ENCODE data around the gene PRR35. TPM values are rescaled to one million over a fixed set of nuclear protein-coding genes. Genes with fewer than 3 reads are reported as not detected.

Gene PRR35
- under 1 TPM in 1 of 3 donors, not detected in 2; 0.20 TPM for polyA plus RNA-seq

GRCh38 chr16:560204-560700 is at the start of gene PRR35:
PRR35 (plus strand) TSS chr16:560394; CDS start chr16:563295, 2,901 bp downstream.
- WGBS, 3 donors, result 0 to 3% (median 2%) methylated on average over 25 to 84 of the region's 84 CpGs
- H3K27ac ChIP-seq (ENCODE audit: low read depth, low read length), result no peak within 1 kb of the TSS

- H3K27ac ChIP-seq (ENCODE audit: low read depth, low read length), result no peak overlapping the region
- WGBS, 3 donors, result 85 to 96% (median 95%) methylated on average over 6 of the region's 6 CpGs
Observed at GRCh38 chr16:512802-513201, 47.4 kb upstream of the PRR35 start.

- no peak overlapping the region for H3K27ac ChIP-seq (ENCODE audit: low read depth, low read length)
- WGBS, 3 donors, result 83 to 87% (median 86%) methylated on average over 10 of the region's 10 CpGs
Observed at GRCh38 chr16:513950-514349, 46.2 kb upstream of the PRR35 start.

GRCh38 chr16:515175-515938 is 44.8 kb upstream of the PRR35 start:
- WGBS, 3 donors, result 92 to 93% (median 93%) methylated on average over 45 of the region's 45 CpGs
- H3K27ac ChIP-seq (ENCODE audit: low read depth, low read length), result no peak overlapping the region

GRCh38 chr16:515939-516226 is 44.3 kb upstream of the PRR35 start:
- H3K27ac ChIP-seq (ENCODE audit: low read depth, low read length), result no peak overlapping the region
- WGBS, 3 donors, result 97 to 98% (median 97%) methylated on average over 10 to 11 of the region's 11 CpGs

- WGBS, 3 donors, result 92 to 97% (median 95%) methylated on average over 8 of the region's 8 CpGs
- no peak overlapping the region for H3K27ac ChIP-seq (ENCODE audit: low read depth, low read length)
Observed at GRCh38 chr16:516301-516700, 43.9 kb upstream of the PRR35 start.

- 79 to 93% (median 90%) methylated on average over 9 of the region's 9 CpGs for WGBS, 3 donors
Observed at GRCh38 chr16:518858-519257, 41.3 kb upstream of the PRR35 start.

GRCh38 chr16:519425-519824 is 40.8 kb upstream of the PRR35 start:
- 89 to 93% (median 93%) methylated on average over 19 of the region's 19 CpGs for WGBS, 3 donors
- no peak overlapping the region for H3K27ac ChIP-seq (ENCODE audit: low read depth, low read length)

More at GRCh38 chr16:518858-519257, 41.3 kb upstream of the PRR35 start:
- H3K27ac ChIP-seq (ENCODE audit: low read depth, low read length), result no peak overlapping the region

- no peak overlapping the region for H3K27ac ChIP-seq (ENCODE audit: low read depth, low read length)
- 92 to 95% (median 95%) methylated on average over 35 of the region's 35 CpGs for whole genome bisulfite sequencing, 3 donors
Observed at GRCh38 chr16:519841-520687, 40.1 kb upstream of the PRR35 start.

GRCh38 chr16:520847-521246 is 39.3 kb upstream of the PRR35 start:
- H3K27ac ChIP-seq (ENCODE audit: low read depth, low read length), result no peak overlapping the region
- 93 to 97% (median 94%) methylated on average over 12 to 13 of the region's 13 CpGs for WGBS, 3 donors

- no peak overlapping the region for H3K27ac ChIP-seq (ENCODE audit: low read depth, low read length)
- 76 to 84% (median 80%) methylated on average over 33 to 34 of the region's 34 CpGs for WGBS, 3 donors
Observed at GRCh38 chr16:521381-522210, 38.6 kb upstream of the PRR35 start.

GRCh38 chr16:522320-523096 is 37.7 kb upstream of the PRR35 start:
- no peak overlapping the region for H3K27ac ChIP-seq (ENCODE audit: low read depth, low read length)
- WGBS, 3 donors, result 71 to 76% (median 76%) methylated on average over 23 of the region's 23 CpGs

- 93 to 94% (median 93%) methylated on average over 22 of the region's 22 CpGs for WGBS, 3 donors
Observed at GRCh38 chr16:523097-523741, 37.0 kb upstream of the PRR35 start.

GRCh38 chr16:524274-525040 is 35.7 kb upstream of the PRR35 start:
- 80 to 82% (median 81%) methylated on average over 23 to 24 of the region's 24 CpGs for WGBS, 3 donors
- H3K27ac ChIP-seq (ENCODE audit: low read depth, low read length), result no peak overlapping the region

More at GRCh38 chr16:523097-523741, 37.0 kb upstream of the PRR35 start:
- no peak overlapping the region for H3K27ac ChIP-seq (ENCODE audit: low read depth, low read length)

- H3K27ac ChIP-seq (ENCODE audit: low read depth, low read length), result no peak overlapping the region
- 91 to 95% (median 95%) methylated on average over 8 of the region's 8 CpGs for WGBS, 3 donors
Observed at GRCh38 chr16:525123-525519, 35.1 kb upstream of the PRR35 start.

- no peak overlapping the region for H3K27ac ChIP-seq (ENCODE audit: low read depth, low read length)
- 66 to 73% (median 70%) methylated on average over 13 of the region's 13 CpGs for WGBS, 3 donors
Observed at GRCh38 chr16:525520-526180, 34.5 kb upstream of the PRR35 start.

Measured in adipose tissue (tissue), 3 donors.